ENCODE data around the gene UNC45B. TPM values are rescaled to one million over a fixed set of nuclear protein-coding genes. Genes with fewer than 3 reads are reported as not detected.
"Not testable (repeated sequence)": the region's sequence is repeated elsewhere in the genome, so short reads cannot be mapped to it uniquely, and the experiment has no call there.

Gene UNC45B
- total and polyA plus RNA-seq, 5 donors from 2014 or later: 0.29 to 0.63 (median 0.44) TPM

DNA sequence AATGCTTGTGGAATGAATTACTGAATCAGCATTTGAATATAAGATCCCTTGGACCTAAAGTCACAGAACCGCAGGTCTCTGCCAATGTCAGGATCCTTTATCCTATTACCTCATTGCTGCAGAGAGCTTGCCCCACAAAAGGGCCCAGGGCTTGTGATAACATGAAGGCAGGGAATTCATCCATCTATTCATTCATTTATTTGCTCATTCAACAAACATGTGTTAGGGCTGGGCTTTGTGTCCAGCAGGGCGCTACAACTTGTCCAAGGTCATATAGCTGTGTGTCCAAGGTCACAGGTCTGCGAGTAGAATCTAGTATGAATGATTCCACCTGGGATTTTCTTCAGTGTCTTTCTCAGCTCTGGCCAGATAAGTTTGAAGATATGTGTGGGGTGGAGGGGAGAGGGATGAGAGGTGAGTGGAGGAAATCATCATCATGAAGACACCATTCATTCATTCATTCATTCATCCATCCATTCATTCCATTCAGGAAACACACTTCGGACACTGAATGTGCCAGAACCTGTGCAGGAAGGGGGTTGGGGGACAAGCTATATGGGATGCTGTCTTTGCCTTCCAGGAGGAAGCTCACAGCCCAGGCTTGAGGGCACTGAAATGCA lies 1.3 kb upstream of the UNC45B start:
- Histone ChIP-seq H3K27me3 (ENCODE audit: control insufficient read depth, insufficient read depth, low read length) (no peaks in the 10 kb centered on the region), H3K9me3 (ENCODE audit: control insufficient read depth in 2 of 2, low read length in 2 of 2) (no peaks in the 10 kb centered on the region), H3K4me1 (ENCODE audit: control insufficient read depth, insufficient read depth, low read length, poor library complexity, severe bottlenecking) (peaks cover 9% of the 10 kb centered on the region), H3K36me3 (ENCODE audit: control insufficient read depth, insufficient read depth, low read length) (no peaks in the 10 kb centered on the region), H3K4me3 (ENCODE audit: low read depth, low read length) (no peak overlapping the region), H3K27ac (ENCODE audit: insufficient read depth, low read length, poor library complexity, severe bottlenecking) (no peak overlapping the region)
- Mint-ChIP-seq H3K27me3 (no peaks in the 10 kb centered on the region), H3K36me3 (no peaks in the 10 kb centered on the region), H3K9me3 (peaks cover 0 to 2% (median 0%) of the 10 kb centered on the region in 7 donors), H3K4me1 (peaks cover 0 to 15% (median 6%) of the 10 kb centered on the region in 4 donors), H3K27ac (no peak overlapping the region), H3K4me3 (no peak overlapping the region)
- ATAC-seq (ENCODE audit: low read depth in 2 of 2) (no peak), DNase-seq (no peak)

DNA sequence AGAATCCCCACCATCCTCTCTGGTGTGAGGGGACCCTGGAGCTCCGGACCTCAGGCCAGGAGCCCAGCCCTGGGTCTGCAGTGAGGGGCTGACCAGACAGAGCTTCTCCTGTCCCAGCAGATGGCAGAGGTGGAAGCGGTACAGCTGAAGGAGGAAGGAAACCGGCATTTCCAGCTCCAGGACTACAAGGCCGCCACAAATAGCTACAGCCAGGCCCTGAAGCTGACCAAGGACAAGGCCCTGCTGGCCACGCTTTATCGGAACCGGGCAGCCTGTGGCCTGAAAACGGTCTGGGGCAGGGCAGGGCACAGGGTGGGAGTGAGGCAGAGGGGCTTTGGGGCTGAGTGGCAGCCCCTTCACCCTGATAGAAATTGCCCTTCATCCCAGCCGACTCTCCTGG lies 527 bp downstream of the UNC45B start:
- H3K27ac Mint-ChIP-seq: peak overlapping the region in 1 of 3 donors; percentile 46
- ATAC-seq (ENCODE audit: low read depth in 2 of 2): no peak

DNA sequence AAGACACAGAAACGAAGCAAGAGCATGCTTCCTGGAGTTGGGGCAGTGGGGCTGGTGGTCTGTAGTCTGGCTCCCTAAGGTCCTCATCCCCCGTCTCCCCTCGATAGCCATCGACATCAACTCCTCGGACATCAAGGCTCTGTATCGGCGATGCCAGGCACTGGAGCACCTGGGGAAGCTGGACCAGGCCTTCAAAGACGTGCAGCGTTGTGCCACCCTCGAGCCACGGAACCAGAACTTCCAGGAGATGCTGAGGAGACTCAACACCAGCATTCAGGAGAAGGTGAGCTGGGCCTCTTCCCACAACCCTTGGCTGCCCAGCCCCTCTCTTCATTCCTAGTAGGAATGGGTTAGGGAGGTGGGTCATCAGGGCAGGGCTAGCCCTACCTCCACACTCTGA lies 2.3 kb downstream of the UNC45B start:
- DNase-seq (no peak), ATAC-seq (ENCODE audit: low read depth in 2 of 2) (no peak)
- Mint-ChIP-seq H3K9me3 (peaks cover 0 to 2% (median 0%) of the 10 kb centered on the region in 7 donors), H3K36me3 (no peaks in the 10 kb centered on the region), H3K27ac (no peak overlapping the region), H3K27me3 (peaks cover 8% of the 10 kb centered on the region), H3K4me1 (no peaks in the 10 kb centered on the region), H3K4me3 (no peak overlapping the region)
- Histone ChIP-seq H3K27me3 (ENCODE audit: control insufficient read depth, insufficient read depth, low read length) (no peaks in the 10 kb centered on the region), H3K36me3 (ENCODE audit: control insufficient read depth, insufficient read depth, low read length) (no peaks in the 10 kb centered on the region), H3K4me3 (ENCODE audit: low read depth, low read length) (no peak overlapping the region), H3K27ac (ENCODE audit: insufficient read depth, low read length, poor library complexity, severe bottlenecking) (no peak overlapping the region), H3K9me3 (ENCODE audit: control insufficient read depth in 2 of 2, low read length in 2 of 2) (no peaks in the 10 kb centered on the region), H3K4me1 (ENCODE audit: control insufficient read depth, insufficient read depth, low read length, poor library complexity, severe bottlenecking) (no peaks in the 10 kb centered on the region)

More for the DNA sequence above, 527 bp downstream of the UNC45B start:
- H3K4me3 ChIP-seq (ENCODE audit: low read depth, low read length): no peak overlapping the region
- H3K9me3 ChIP-seq (ENCODE audit: control insufficient read depth in 2 of 2, low read length in 2 of 2): no peaks in the 10 kb centered on the region
- no peak overlapping the region for H3K27ac ChIP-seq (ENCODE audit: insufficient read depth, low read length, poor library complexity, severe bottlenecking)
- no peaks in the 10 kb centered on the region for H3K4me1 ChIP-seq (ENCODE audit: control insufficient read depth, insufficient read depth, low read length, poor library complexity, severe bottlenecking)
- H3K27me3 Mint-ChIP-seq: peaks cover 8% of the 10 kb centered on the region
- H3K4me3 Mint-ChIP-seq: no peak overlapping the region
- H3K36me3 Mint-ChIP-seq: no peaks in the 10 kb centered on the region
- H3K9me3 Mint-ChIP-seq: peaks cover 0 to 2% (median 0%) of the 10 kb centered on the region in 7 donors
- H3K4me1 Mint-ChIP-seq: peaks cover 0 to 7% (median 0%) of the 10 kb centered on the region in 4 donors
- no peaks in the 10 kb centered on the region for H3K27me3 ChIP-seq (ENCODE audit: control insufficient read depth, insufficient read depth, low read length)
- H3K36me3 ChIP-seq (ENCODE audit: control insufficient read depth, insufficient read depth, low read length): no peaks in the 10 kb centered on the region
- DNase-seq: no peak

DNA sequence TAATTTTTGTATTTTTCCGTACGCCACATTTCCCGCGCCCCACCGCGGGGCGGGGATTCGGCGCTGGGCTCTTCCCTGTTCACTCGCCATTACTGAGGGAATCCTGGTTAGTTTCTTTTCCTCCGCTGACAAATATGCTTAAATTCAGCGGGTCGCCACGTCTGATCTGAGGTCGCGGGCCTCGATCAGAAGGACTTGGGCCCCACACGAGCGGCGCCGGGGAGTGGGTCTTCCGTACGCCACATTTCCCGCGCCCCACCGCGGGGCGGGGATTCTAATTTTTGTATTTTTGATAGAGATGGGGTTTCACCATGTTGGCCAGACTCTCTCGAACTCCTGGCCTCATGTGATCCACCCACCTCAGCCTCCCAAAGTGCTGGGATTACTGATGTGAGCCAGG lies 3.5 kb downstream of the UNC45B start:
- not testable (repeated sequence) for H3K36me3 ChIP-seq (ENCODE audit: control insufficient read depth, insufficient read depth, low read length); H3K9me3 ChIP-seq (ENCODE audit: control insufficient read depth in 2 of 2, low read length in 2 of 2); H3K4me3 ChIP-seq (ENCODE audit: low read depth, low read length); H3K27me3 ChIP-seq (ENCODE audit: control insufficient read depth, insufficient read depth, low read length); H3K9me3 Mint-ChIP-seq; ATAC-seq (ENCODE audit: low read depth in 2 of 2); H3K36me3 Mint-ChIP-seq; DNase-seq; H3K27ac ChIP-seq (ENCODE audit: insufficient read depth, low read length, poor library complexity, severe bottlenecking); H3K27me3 Mint-ChIP-seq; H3K4me1 Mint-ChIP-seq; H3K4me1 ChIP-seq (ENCODE audit: control insufficient read depth, insufficient read depth, low read length, poor library complexity, severe bottlenecking)
- peak overlapping the region in 1 of 4 donors; percentile 74 for H3K4me3 Mint-ChIP-seq
- peak overlapping the region in 1 of 3 donors; percentile 38 for H3K27ac Mint-ChIP-seq

DNA sequence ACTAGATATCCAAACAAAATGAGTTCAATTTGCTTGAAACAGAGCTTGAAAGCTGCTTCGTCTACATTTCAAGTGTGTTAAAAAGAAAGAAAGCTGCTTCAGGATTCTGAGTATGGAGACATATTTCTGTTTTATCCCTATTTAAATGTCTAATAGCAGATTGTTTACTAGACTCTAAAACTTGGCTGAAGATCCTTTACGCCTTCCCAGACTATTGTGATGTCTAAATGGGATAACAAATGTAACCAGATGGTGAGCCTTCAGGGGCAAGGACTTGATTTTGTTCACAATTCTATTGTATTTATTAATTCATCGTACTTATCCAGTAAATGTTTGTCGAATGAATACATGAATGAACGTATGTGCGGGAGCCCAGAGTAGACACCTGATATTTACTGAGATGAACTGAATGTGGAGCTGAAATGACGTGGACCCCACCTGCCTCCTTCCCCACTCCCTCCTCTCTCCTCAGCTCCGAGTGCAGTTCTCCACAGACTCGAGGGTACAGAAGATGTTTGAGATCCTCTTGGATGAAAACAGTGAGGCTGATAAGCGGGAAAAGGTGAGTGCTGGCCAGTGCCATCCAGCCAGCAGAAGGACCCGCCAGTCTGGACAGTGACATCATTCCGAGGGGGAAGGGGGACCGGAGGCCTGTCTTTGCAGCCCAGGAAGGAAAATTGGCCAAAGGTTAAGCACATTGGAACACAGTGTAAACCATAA lies 5.0 kb downstream of the UNC45B start:
- Histone ChIP-seq H3K36me3 (ENCODE audit: control insufficient read depth, insufficient read depth, low read length) (no peaks in the 10 kb centered on the region), H3K4me1 (ENCODE audit: control insufficient read depth, insufficient read depth, low read length, poor library complexity, severe bottlenecking) (no peaks in the 10 kb centered on the region), H3K27me3 (ENCODE audit: control insufficient read depth, insufficient read depth, low read length) (no peaks in the 10 kb centered on the region), H3K27ac (ENCODE audit: insufficient read depth, low read length, poor library complexity, severe bottlenecking) (no peak overlapping the region), H3K4me3 (ENCODE audit: low read depth, low read length) (no peak overlapping the region), H3K9me3 (ENCODE audit: control insufficient read depth in 2 of 2, low read length in 2 of 2) (no peaks in the 10 kb centered on the region)
- ATAC-seq (ENCODE audit: low read depth in 2 of 2) (no peak), DNase-seq (no peak)
- H3K27me3 Mint-ChIP-seq: peaks cover 8% of the 10 kb centered on the region
- peaks cover 0 to 2% (median 0%) of the 10 kb centered on the region in 7 donors for H3K9me3 Mint-ChIP-seq
- no peak overlapping the region for H3K27ac Mint-ChIP-seq
- peaks cover 0 to 5% (median 0%) of the 10 kb centered on the region in 4 donors for H3K4me1 Mint-ChIP-seq
- no peaks in the 10 kb centered on the region for H3K36me3 Mint-ChIP-seq
- no peak overlapping the region for H3K4me3 Mint-ChIP-seq

DNA sequence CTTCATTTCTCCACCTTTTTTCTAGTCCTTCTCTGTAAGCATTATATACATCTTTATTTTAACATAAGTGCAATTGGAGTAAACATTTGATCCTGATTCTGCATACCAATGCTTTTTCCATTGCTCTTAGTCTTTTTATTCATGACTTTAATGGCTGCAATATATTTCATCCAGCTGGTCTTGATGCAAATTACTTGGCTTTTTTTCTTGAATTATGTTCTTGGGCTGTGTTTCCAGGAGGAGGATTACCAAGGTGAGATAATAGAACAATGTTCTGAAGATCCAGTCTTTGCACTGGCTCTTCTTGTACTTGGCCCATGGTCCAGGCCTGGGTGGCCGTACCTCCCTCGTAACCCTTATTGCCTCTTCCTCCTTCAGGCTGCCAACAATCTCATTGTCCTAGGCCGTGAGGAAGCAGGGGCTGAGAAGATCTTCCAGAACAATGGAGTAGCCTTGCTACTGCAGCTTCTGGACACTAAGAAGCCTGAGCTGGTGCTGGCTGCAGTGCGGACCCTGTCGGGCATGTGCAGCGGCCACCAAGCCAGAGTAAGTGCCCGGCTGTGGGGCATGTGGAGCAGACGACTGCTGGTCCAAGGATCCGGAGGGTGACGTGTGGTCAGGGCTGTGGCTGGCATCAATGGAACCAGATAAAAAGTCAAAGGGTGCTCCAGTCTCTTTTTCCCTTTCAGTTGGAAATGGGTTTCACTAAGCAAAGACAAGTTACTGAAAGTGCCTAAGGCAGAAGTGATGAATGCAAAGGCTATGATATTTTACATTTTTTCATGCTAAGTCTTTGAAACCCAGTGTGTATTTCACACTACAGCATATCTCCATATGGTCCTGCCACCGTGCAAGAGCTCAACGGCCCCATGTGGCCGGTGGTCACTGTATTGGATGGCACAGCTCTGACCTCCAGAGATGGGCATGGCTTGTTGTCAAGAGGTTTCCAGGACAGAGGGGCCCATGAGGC lies 6.9 kb downstream of the UNC45B start:
- Mint-ChIP-seq H3K27me3 (peaks cover 8% of the 10 kb centered on the region), H3K4me3 (peak overlapping the region in 1 of 4 donors; percentile 17), H3K27ac (no peak overlapping the region), H3K9me3 (no peaks in the 10 kb centered on the region), H3K36me3 (no peaks in the 10 kb centered on the region), H3K4me1 (peaks cover 0 to 12% (median 4%) of the 10 kb centered on the region in 4 donors)
- H3K4me1 ChIP-seq (ENCODE audit: control insufficient read depth, insufficient read depth, low read length, poor library complexity, severe bottlenecking): no peaks in the 10 kb centered on the region
- no peaks in the 10 kb centered on the region for H3K36me3 ChIP-seq (ENCODE audit: control insufficient read depth, insufficient read depth, low read length)
- H3K27ac ChIP-seq (ENCODE audit: insufficient read depth, low read length, poor library complexity, severe bottlenecking): no peak overlapping the region
- no peaks in the 10 kb centered on the region for H3K9me3 ChIP-seq (ENCODE audit: control insufficient read depth in 2 of 2, low read length in 2 of 2)
- no peak for DNase-seq
- no peak for ATAC-seq (ENCODE audit: low read depth in 2 of 2)
- no peak overlapping the region for H3K4me3 ChIP-seq (ENCODE audit: low read depth, low read length)
- H3K27me3 ChIP-seq (ENCODE audit: control insufficient read depth, insufficient read depth, low read length): no peaks in the 10 kb centered on the region

DNA sequence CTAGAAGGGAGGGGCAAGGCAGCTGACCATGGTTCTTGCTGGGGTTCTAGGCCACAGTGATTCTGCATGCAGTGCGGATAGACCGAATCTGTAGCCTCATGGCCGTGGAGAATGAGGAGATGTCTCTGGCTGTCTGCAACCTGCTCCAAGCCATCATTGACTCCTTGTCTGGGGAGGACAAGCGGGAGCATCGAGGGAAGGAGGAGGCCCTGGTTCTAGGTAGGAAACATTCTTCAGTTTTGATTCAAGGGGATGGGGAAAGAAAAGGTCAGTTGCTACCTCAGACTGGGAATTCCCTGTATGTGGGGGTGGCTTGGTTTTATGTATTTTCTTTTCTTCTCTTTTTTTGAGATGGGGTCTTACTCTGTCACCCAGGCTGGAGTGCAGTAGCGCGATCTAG lies 7.6 kb downstream of the UNC45B start:
- no peak overlapping the region for H3K4me3 ChIP-seq (ENCODE audit: low read depth, low read length)
- ATAC-seq (ENCODE audit: low read depth in 2 of 2) (no peak), DNase-seq (no peak)
- H3K4me1 ChIP-seq (ENCODE audit: control insufficient read depth, insufficient read depth, low read length, poor library complexity, severe bottlenecking): peaks cover 6% of the 10 kb centered on the region
- H3K4me3 Mint-ChIP-seq: peak overlapping the region in 1 of 4 donors; percentile 7
- no peaks in the 10 kb centered on the region for H3K27me3 ChIP-seq (ENCODE audit: control insufficient read depth, insufficient read depth, low read length)
- no peaks in the 10 kb centered on the region for H3K36me3 Mint-ChIP-seq
- peaks cover 8% of the 10 kb centered on the region for H3K27me3 Mint-ChIP-seq
- H3K9me3 Mint-ChIP-seq: no peaks in the 10 kb centered on the region
- H3K27ac ChIP-seq (ENCODE audit: insufficient read depth, low read length, poor library complexity, severe bottlenecking): no peak overlapping the region
- no peaks in the 10 kb centered on the region for H3K9me3 ChIP-seq (ENCODE audit: control insufficient read depth in 2 of 2, low read length in 2 of 2)
- H3K4me1 Mint-ChIP-seq: peaks cover 5 to 19% (median 10%) of the 10 kb centered on the region in 4 donors
- peak overlapping the region in 1 of 3 donors; percentile 15 for H3K27ac Mint-ChIP-seq
- H3K36me3 ChIP-seq (ENCODE audit: control insufficient read depth, insufficient read depth, low read length): no peaks in the 10 kb centered on the region
